CD8-positive, alpha-beta memory T cell (primary cell): ENCODE data around the gene RECQL5. TPM values are rescaled to one million over a fixed set of nuclear protein-coding genes. Genes with fewer than 3 reads are reported as not detected.
"Not testable (repeated sequence)": the region's sequence is repeated elsewhere in the genome, so short reads cannot be mapped to it uniquely, and the experiment has no call there.

Source experiments
- CTCF ChIA-PET: fragments of 350-600 bp; sonication (Branson Sonifier 250); formaldehyde crosslinking; loops from one replicate; lab custom pipeline; 2021; ENCODE audit warnings: antibody characterized with exemption; lab: Charles Lee
- POLR2A ChIA-PET: fragments of 350-600 bp; sonication (Branson Sonifier 250); formaldehyde crosslinking; loops from one replicate; lab custom pipeline; 2021; ENCODE audit warnings: antibody characterized with exemption; lab: Charles Lee
- DNase-seq, 5 donors: peaks; one replicate each; pipeline versions ENCODE4 v3.0.0 to v3.0.0-alpha.2; 2020 to 2022; ENCODE audit warnings: mixed read lengths in 1 of 5
- H3K27ac ChIP-seq: one replicate; pipeline ENCODE4 v1.7.0; 2013; ENCODE audit warnings: low read depth, mild to moderate bottlenecking, low read length, moderate library complexity
- H3K27me3 ChIP-seq: 2 replicates; pipeline ENCODE4 v1.7.0; 2013; ENCODE audit warnings: low read length, mild to moderate bottlenecking; ENCODE audit not compliant: insufficient read depth, poor library complexity, severe bottlenecking
- H3K36me3 ChIP-seq: 2 replicates; pipeline ENCODE4 v1.7.0; 2013; ENCODE audit warnings: mild to moderate bottlenecking, low read length, moderate library complexity; ENCODE audit not compliant: insufficient read depth
- H3K4me1 ChIP-seq: 2 replicates; pipeline ENCODE4 v1.7.0; 2013; ENCODE audit warnings: mild to moderate bottlenecking, low read length, moderate library complexity; ENCODE audit not compliant: insufficient read depth
- H3K4me3 ChIP-seq: 2 replicates; pipeline ENCODE4 v1.7.0; 2013; ENCODE audit warnings: mild to moderate bottlenecking, low read length
- H3K9me3 ChIP-seq: 2 replicates; pipeline ENCODE4 v1.7.0; 2013; ENCODE audit warnings: mild to moderate bottlenecking, low read length
- H3K27ac Mint-ChIP-seq, 8 donors: one replicate each; pipeline ENCODE4 v1.8.0; 2020 to 2021; ENCODE audit warnings: mixed read lengths in 8 of 8, mild to moderate bottlenecking in 6 of 8, inconsistent platforms in 3 of 8, moderate library complexity in 3 of 8
- H3K27me3 Mint-ChIP-seq, 2 donors: one replicate each; pipeline ENCODE4 v1.8.0; 2020 to 2021; ENCODE audit warnings: mixed read lengths in 2 of 2, mild to moderate bottlenecking in 1 of 2, moderate library complexity in 1 of 2
- H3K36me3 Mint-ChIP-seq, 3 donors: one replicate each; pipeline ENCODE4 v1.8.0; 2020 to 2021; ENCODE audit warnings: mixed read lengths in 3 of 3, inconsistent platforms in 1 of 3, mild to moderate bottlenecking in 1 of 3
- H3K4me1 Mint-ChIP-seq, 3 donors: one replicate each; pipeline ENCODE4 v1.8.0; 2020 to 2021; ENCODE audit warnings: mixed read lengths in 3 of 3, inconsistent platforms in 1 of 3, mild to moderate bottlenecking in 1 of 3
- H3K4me3 Mint-ChIP-seq, 7 donors: one replicate each; pipeline ENCODE4 v1.8.0; 2020 to 2021; ENCODE audit warnings: mixed read lengths in 7 of 7, mild to moderate bottlenecking in 6 of 7, moderate library complexity in 4 of 7, inconsistent platforms in 2 of 7
- H3K9me3 Mint-ChIP-seq, 5 donors: one replicate each; pipeline ENCODE4 v1.8.0; 2020 to 2022; ENCODE audit warnings: mixed read lengths in 5 of 5, mild to moderate bottlenecking in 3 of 5, moderate library complexity in 2 of 5, inconsistent platforms in 1 of 5
- polyA plus RNA-seq: library from polyadenylated mRNA; unstranded; fragments of 300-500 nt; fragmentation: Illumina TruSeq; gene quantifications from one replicate; pipeline ENCODE4 v1.2.3, GENCODE V29; 2021
- total RNA-seq, 2 experiments: library from RNA; stranded (reverse); gene quantifications; one replicate each; pipeline ENCODE4 v1.2.3, GENCODE V29; 2021

The RECQL5 gene
- total and polyA plus RNA-seq, 3 experiments from 2014 or later: 16.0 to 30.3 (median 28.5) TPM

DNA sequence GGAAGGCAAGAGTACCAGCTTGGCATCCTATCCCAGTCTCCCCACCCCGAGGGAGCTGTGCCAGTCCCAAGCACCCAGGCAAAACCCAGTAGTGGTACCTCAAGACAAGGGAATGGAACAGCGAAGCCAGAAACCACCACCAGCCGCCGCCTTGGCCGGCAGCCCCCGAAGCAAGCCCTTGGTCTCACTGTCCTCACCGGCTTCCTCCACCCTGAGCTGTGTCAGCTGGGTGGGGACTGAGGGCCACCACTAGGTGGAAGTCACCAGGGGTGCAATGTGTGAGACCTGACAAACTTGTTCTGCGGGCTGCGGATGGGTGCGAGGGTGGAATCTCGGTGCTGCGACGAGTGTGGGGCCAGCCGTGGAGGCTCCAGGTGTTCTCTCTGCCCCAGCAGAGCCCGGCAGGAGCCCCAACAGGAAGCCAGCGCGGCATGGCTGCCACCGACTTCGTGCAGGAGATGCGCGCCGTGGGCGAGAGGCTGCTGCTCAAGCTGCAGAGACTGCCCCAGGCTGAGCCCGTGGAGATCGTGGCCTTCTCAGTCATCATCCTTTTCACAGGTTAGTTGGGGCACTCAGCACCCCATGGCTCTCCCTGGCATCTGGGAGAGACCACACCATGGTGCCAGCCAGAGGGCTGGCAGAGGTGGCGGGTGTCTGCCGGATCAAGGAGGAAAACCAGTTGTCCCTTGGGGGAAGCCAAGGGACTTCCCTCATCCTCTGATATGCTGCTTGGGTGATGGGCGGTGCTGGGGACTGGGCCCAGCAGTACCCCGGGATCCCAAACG is 27.0 kb downstream of the RECQL5 start:
- DNase-seq: no peak
- ChIA-PET POLR2A (no interaction called here), CTCF (no interaction called here)
- Mint-ChIP-seq H3K36me3 (peaks cover 0 to 15% (median 0%) of the 10 kb centered on the region in 3 donors), H3K27ac (no peak overlapping the region), H3K27me3 (no peaks in the 10 kb centered on the region), H3K9me3 (no peaks in the 10 kb centered on the region), H3K4me1 (no peaks in the 10 kb centered on the region), H3K4me3 (no peak overlapping the region)
- no peaks in the 10 kb centered on the region for H3K9me3 ChIP-seq
- no peak overlapping the region for H3K4me3 ChIP-seq
- H3K27ac ChIP-seq: no peak overlapping the region
- no peaks in the 10 kb centered on the region for H3K27me3 ChIP-seq
- H3K36me3 ChIP-seq: no peaks in the 10 kb centered on the region
- H3K4me1 ChIP-seq: no peaks in the 10 kb centered on the region

DNA sequence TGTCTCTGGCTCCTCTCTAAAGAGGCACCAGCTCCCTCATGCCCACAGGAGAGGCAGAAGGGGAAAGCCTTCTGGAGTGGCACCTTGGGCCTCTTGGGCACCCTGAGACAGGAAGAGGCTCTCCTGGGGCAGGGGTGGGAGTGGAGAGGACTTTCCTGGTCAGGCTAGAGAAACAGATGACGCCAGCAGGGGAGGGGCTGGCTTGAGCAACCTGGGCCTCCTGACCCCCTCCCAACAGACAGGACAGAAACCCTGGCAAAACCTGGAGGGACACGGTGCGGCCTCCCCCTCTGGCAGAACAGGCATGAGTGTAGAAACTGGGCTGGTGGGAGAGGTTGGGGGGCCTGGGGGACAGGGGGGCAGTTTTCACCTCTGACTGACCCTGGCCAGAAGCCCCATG is 27.6 kb downstream of the RECQL5 start:
- no peaks in the 10 kb centered on the region for H3K27me3 Mint-ChIP-seq
- ChIA-PET POLR2A (no interaction called here), CTCF (no interaction called here)
- Histone ChIP-seq H3K9me3 (no peaks in the 10 kb centered on the region), H3K36me3 (no peaks in the 10 kb centered on the region), H3K27me3 (no peaks in the 10 kb centered on the region), H3K4me3 (no peak overlapping the region), H3K4me1 (no peaks in the 10 kb centered on the region), H3K27ac (no peak overlapping the region)
- peaks cover 0 to 15% (median 0%) of the 10 kb centered on the region in 3 donors for H3K36me3 Mint-ChIP-seq
- DNase-seq: no peak
- H3K27ac Mint-ChIP-seq: no peak overlapping the region
- no peaks in the 10 kb centered on the region for H3K4me1 Mint-ChIP-seq
- H3K9me3 Mint-ChIP-seq: no peaks in the 10 kb centered on the region
- H3K4me3 Mint-ChIP-seq: no peak overlapping the region

DNA sequence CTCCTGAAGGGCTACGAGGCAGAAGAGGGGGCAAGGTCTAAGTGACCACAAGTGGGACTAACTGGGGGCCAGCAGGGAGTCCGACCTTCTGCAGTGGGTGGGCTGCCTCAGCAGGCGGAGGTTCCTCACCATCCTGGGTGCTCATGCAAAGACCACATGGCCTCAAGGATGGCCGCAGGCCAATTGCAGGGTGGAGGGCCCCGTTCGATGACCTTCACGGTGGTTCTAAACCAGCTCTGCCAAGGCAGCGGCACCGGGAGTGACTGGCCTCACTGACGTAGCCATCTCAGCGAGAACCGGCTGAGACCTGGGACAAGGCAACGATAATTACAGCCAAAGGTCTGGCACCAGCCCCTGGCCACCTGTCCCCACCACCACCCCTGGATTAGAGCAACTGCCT is 28.1 kb downstream of the RECQL5 start:
- DNase-seq: no peak
- no peaks in the 10 kb centered on the region for H3K9me3 ChIP-seq
- Mint-ChIP-seq H3K36me3 (peaks cover 0 to 15% (median 0%) of the 10 kb centered on the region in 3 donors), H3K9me3 (no peaks in the 10 kb centered on the region), H3K4me1 (peaks cover 0 to 2% (median 2%) of the 10 kb centered on the region in 3 donors), H3K27me3 (no peaks in the 10 kb centered on the region), H3K27ac (peak overlapping the region in 1 of 8 donors; percentile 68), H3K4me3 (no peak overlapping the region)
- no peak overlapping the region for H3K27ac ChIP-seq
- H3K4me1 ChIP-seq: peaks cover 2% of the 10 kb centered on the region
- H3K36me3 ChIP-seq: no peaks in the 10 kb centered on the region
- ChIA-PET CTCF (interaction anchor here (12.6 kb wide), 1 partner anchor 109 kb away, joined by 181 read pairs; no protein-coding TSS in a partner anchor), POLR2A (no interaction called here)
- H3K27me3 ChIP-seq: no peaks in the 10 kb centered on the region
- no peak overlapping the region for H3K4me3 ChIP-seq

DNA sequence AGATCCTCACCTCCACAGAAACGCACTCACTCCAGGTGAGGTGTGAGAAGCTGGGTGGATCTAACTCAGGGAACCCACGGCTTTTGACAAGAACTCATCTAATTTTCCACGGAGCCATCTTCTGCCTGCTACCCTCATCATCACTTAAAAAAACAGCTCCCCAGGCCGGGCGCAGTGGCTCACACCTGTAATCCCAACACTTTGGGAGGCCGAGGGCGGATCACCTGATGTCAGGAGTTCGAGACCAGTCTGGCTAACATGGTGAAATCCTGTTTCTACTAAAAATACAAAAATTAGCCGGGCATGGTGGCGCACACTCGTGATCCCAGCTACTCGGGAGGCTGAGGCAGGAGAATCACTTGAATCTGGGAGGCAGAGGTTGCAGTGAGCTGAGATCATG is 28.9 kb downstream of the RECQL5 start:
- CTCF ChIA-PET: interaction anchor here (1.2 to 12.6 kb wide), 2 partner anchors 8 to 110 kb away, joined by 3 to 181 read pairs; a partner anchor contains a TSS
- POLR2A ChIA-PET: not testable (repeated sequence)
- peaks cover 0 to 12% (median 0%) of the 10 kb centered on the region in 3 donors for H3K36me3 Mint-ChIP-seq

DNA sequence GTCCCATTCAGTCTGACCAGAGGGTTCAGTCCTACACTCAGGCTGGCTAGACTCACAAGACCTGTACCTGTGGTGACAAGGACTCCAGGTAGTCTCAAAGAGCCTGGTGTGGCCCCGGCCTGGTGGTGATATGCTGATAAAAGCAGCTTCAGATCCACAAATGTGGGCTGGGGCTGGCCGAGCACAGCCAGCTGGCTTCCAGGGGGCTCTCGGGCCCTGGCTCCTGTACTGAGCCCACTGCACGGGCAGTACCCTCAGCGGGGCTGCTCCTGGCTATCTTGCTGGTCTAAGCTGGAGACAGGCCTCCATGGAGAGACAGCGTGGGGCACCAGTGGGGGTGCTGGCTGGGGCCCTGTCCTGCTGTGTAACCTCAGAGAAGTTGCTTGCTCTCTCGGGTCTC is 29.4 kb downstream of the RECQL5 start:
- H3K4me3 Mint-ChIP-seq: no peak overlapping the region
- no peaks in the 10 kb centered on the region for H3K9me3 Mint-ChIP-seq
- no peak overlapping the region for H3K27ac Mint-ChIP-seq
- Histone ChIP-seq H3K27ac (no peak overlapping the region), H3K4me3 (no peak overlapping the region), H3K27me3 (no peaks in the 10 kb centered on the region), H3K36me3 (no peaks in the 10 kb centered on the region), H3K9me3 (no peaks in the 10 kb centered on the region), H3K4me1 (peaks cover 14% of the 10 kb centered on the region)
- ChIA-PET CTCF (interaction anchor here (1.0 to 12.6 kb wide), 3 partner anchors 9 to 110 kb away, joined by 3 to 181 read pairs (median 3); a partner anchor contains a TSS), POLR2A (no interaction called here)
- no peak for DNase-seq
- H3K27me3 Mint-ChIP-seq: no peaks in the 10 kb centered on the region
- peaks cover 2 to 13% (median 4%) of the 10 kb centered on the region in 3 donors for H3K4me1 Mint-ChIP-seq
- H3K36me3 Mint-ChIP-seq: peaks cover 0 to 9% (median 0%) of the 10 kb centered on the region in 3 donors

More for the DNA sequence above, 28.9 kb downstream of the RECQL5 start:
- H3K27me3 ChIP-seq, H3K27me3 Mint-ChIP-seq, H3K36me3 ChIP-seq, H3K27ac Mint-ChIP-seq, H3K9me3 ChIP-seq, H3K4me1 Mint-ChIP-seq, H3K27ac ChIP-seq, H3K9me3 Mint-ChIP-seq, H3K4me3 Mint-ChIP-seq, DNase-seq, H3K4me3 ChIP-seq: not testable (repeated sequence)
- peaks cover 10% of the 10 kb centered on the region for H3K4me1 ChIP-seq

DNA sequence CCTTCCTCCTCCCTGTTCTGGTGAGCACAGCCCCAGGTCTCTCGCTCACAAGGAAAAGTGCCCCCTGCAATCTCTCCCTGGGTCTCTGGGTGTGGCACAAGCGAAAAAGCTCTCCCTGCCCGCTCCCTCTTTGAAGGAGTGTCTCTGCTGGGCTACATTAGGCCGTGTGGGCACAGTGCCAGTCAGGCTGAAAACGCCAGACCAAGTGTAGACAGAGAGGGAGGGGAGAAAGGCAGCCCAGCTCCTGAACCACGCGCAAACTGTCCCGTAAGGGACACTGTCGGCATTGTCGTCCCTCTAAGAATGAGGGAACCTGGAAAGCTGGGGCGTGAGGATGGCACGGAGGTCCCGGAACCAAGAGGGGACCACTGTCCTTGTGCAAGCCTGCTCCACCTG is 29.8 kb downstream of the RECQL5 start:
- DNase-seq: no peak
- no peak overlapping the region for H3K27ac ChIP-seq
- H3K27me3 ChIP-seq: no peaks in the 10 kb centered on the region
- peaks cover 0 to 7% (median 0%) of the 10 kb centered on the region in 3 donors for H3K36me3 Mint-ChIP-seq
- H3K36me3 ChIP-seq: no peaks in the 10 kb centered on the region
- H3K4me1 Mint-ChIP-seq: peaks cover 2 to 13% (median 4%) of the 10 kb centered on the region in 3 donors
- no peak overlapping the region for H3K4me3 ChIP-seq
- CTCF ChIA-PET: interaction anchor here (1.0 to 12.6 kb wide), 4 partner anchors 9 to 116 kb away, joined by 3 to 181 read pairs (median 4); a partner anchor contains a TSS
- no peak overlapping the region for H3K4me3 Mint-ChIP-seq
- POLR2A ChIA-PET: no interaction called here
- H3K4me1 ChIP-seq: peaks cover 14% of the 10 kb centered on the region
- H3K9me3 ChIP-seq: no peaks in the 10 kb centered on the region
- H3K27ac Mint-ChIP-seq: no peak overlapping the region
- no peaks in the 10 kb centered on the region for H3K9me3 Mint-ChIP-seq
- no peaks in the 10 kb centered on the region for H3K27me3 Mint-ChIP-seq

DNA sequence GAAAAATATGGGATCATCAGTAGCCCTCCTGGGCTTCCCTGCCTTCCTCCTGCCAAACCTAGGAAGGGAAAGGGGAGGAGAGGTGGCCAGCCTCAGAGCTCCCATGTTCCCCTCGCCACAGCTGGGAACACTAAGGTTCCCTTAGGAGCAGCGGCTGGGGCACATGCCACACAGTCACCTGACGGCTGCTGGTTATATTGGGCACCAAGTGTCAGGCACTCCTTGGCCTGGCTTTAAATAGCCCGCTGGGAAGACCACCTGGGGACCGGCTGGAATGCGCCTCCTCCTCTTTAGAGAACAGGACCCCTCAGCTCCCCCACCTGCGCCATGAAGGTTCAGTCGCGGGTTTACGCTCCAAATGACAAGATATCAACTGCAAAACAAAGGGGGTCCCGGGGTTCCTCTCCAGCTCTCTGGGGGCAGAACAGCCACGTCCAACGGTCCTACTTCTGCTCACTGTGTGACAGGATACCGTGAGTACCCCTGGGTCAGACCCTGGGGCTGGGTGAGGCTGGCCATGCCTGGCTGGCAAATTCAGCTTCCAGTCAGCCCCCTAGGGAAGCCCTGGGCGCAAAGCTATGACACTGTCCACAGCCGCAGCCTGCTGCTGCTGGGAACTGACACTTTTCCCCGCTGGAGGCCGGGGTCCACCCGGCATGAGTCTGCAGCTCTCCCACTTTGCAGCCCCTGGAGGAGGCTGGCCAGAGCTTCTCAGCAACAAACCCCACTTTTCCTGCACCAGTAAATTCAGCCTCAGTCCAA is 30.4 kb downstream of the RECQL5 start:
- Mint-ChIP-seq H3K36me3 (peaks cover 0 to 4% (median 0%) of the 10 kb centered on the region in 3 donors), H3K27me3 (no peaks in the 10 kb centered on the region)

More for the DNA sequence above, 30.4 kb downstream of the RECQL5 start:
- no peaks in the 10 kb centered on the region for H3K27me3 ChIP-seq
- H3K27ac ChIP-seq: no peak overlapping the region
- H3K9me3 Mint-ChIP-seq: no peaks in the 10 kb centered on the region
- H3K9me3 ChIP-seq: no peaks in the 10 kb centered on the region
- peaks cover 2 to 13% (median 4%) of the 10 kb centered on the region in 3 donors for H3K4me1 Mint-ChIP-seq
- H3K27ac Mint-ChIP-seq: no peak overlapping the region
- H3K4me3 Mint-ChIP-seq: no peak overlapping the region
- peaks cover 14% of the 10 kb centered on the region for H3K4me1 ChIP-seq
- H3K36me3 ChIP-seq: no peaks in the 10 kb centered on the region
- ChIA-PET POLR2A (no interaction called here), CTCF (interaction anchor here (0.7 to 12.6 kb wide), 6 partner anchors 10 to 220 kb away, joined by 3 to 181 read pairs (median 4); a partner anchor contains a TSS)
- no peak for DNase-seq
- H3K4me3 ChIP-seq: no peak overlapping the region
